H9 (cell line): Measurements from ENCODE around the gene TTLL9. TPM values are rescaled to one million over a fixed set of nuclear protein-coding genes. Genes with fewer than 3 reads are reported as not detected.

Source experiments
- DNase-seq: peaks from one replicate; pipeline ENCODE4 v3.0.0-alpha.2; 2017
- H2AFZ ChIP-seq: one replicate; pipeline ENCODE4 v1.6.1; 2013; ENCODE audit warnings: mild to moderate bottlenecking, low read length, control low read depth, moderate library complexity
- H2AK5ac ChIP-seq: 2 replicates; pipeline ENCODE4 v1.6.1; 2013; ENCODE audit warnings: low read length, control low read depth, mixed read lengths; ENCODE audit not compliant: insufficient read length
- H2BK120ac ChIP-seq: one replicate; pipeline ENCODE4 v1.6.1; 2013; ENCODE audit warnings: low read depth, mild to moderate bottlenecking, low read length, control low read depth, inconsistent platforms; ENCODE audit not compliant: poor library complexity, severe bottlenecking
- H2BK12ac ChIP-seq: 2 replicates; pipeline ENCODE4 v1.6.1; 2013; ENCODE audit warnings: low read length, control low read depth, mixed read lengths, low read depth; ENCODE audit not compliant: insufficient read length
- H2BK15ac ChIP-seq: 2 replicates; pipeline ENCODE4 v1.6.1; 2013; ENCODE audit warnings: low read depth, low read length, control low read depth
- H2BK20ac ChIP-seq: one replicate; pipeline ENCODE4 v1.6.1; 2013; ENCODE audit warnings: low read depth, mild to moderate bottlenecking, low read length, control low read depth, inconsistent platforms; ENCODE audit not compliant: poor library complexity, severe bottlenecking
- H2BK5ac ChIP-seq: 2 replicates; pipeline ENCODE4 v1.6.1; 2013; ENCODE audit warnings: low read length, control low read depth, mixed read lengths; ENCODE audit not compliant: insufficient read length
- H3K14ac ChIP-seq: 2 replicates; pipeline ENCODE4 v1.6.1; 2013; ENCODE audit warnings: low read length, control low read depth; ENCODE audit not compliant: insufficient read depth
- H3K18ac ChIP-seq: 2 replicates; pipeline ENCODE4 v1.6.1; 2013; ENCODE audit warnings: low read depth, mild to moderate bottlenecking, mixed read lengths, low read length, control low read depth; ENCODE audit not compliant: insufficient read length
- H3K23ac ChIP-seq: 2 replicates; pipeline ENCODE4 v1.6.1; 2013; ENCODE audit warnings: low read length, control low read depth, mixed read lengths, low read depth; ENCODE audit not compliant: insufficient read length
- H3K23me2 ChIP-seq: 2 replicates; pipeline ENCODE4 v1.6.1; 2013; ENCODE audit warnings: low read depth, mild to moderate bottlenecking, mixed read lengths, low read length, control low read depth; ENCODE audit not compliant: insufficient read length, poor library complexity, severe bottlenecking
- H3K27ac ChIP-seq: 2 replicates; pipeline ENCODE4 v1.5.1; 2013; ENCODE audit warnings: low read length, control low read depth, mixed read lengths, low read depth; ENCODE audit not compliant: insufficient read length
- H3K27me3 ChIP-seq: 2 replicates; pipeline ENCODE4 v1.6.1; 2013; ENCODE audit warnings: low read length, control low read depth, inconsistent platforms; ENCODE audit not compliant: insufficient read depth
- H3K4ac ChIP-seq: 2 replicates; pipeline ENCODE4 v1.6.1; 2013; ENCODE audit warnings: low read depth, mild to moderate bottlenecking, control low read depth, inconsistent platforms, low read length, moderate library complexity
- H3K4me1 ChIP-seq: 2 replicates; pipeline ENCODE4 v1.6.1; 2013; ENCODE audit warnings: low read length, control low read depth, inconsistent platforms; ENCODE audit not compliant: insufficient read depth
- H3K4me2 ChIP-seq: 2 replicates; pipeline ENCODE4 v1.6.1; 2013; ENCODE audit warnings: low read length, control low read depth, mixed read lengths; ENCODE audit not compliant: insufficient read length, insufficient read depth
- H3K56ac ChIP-seq: 2 replicates; pipeline ENCODE4 v1.6.1; 2013; ENCODE audit warnings: low read depth, mild to moderate bottlenecking, mixed read lengths, low read length, control low read depth; ENCODE audit not compliant: insufficient read length
- H3K79me1 ChIP-seq: 2 replicates; pipeline ENCODE4 v1.6.1; 2013; ENCODE audit warnings: low read depth, mild to moderate bottlenecking, moderate library complexity, low read length, control low read depth, inconsistent platforms; ENCODE audit not compliant: insufficient read depth, poor library complexity, severe bottlenecking
- H3K79me2 ChIP-seq: 2 replicates; pipeline ENCODE4 v1.6.1; 2013; ENCODE audit warnings: low read length, control low read depth, inconsistent platforms; ENCODE audit not compliant: insufficient read depth
- H3K9ac ChIP-seq: 2 replicates; pipeline ENCODE4 v1.6.1; 2013; ENCODE audit warnings: low read length, control low read depth, mixed read lengths; ENCODE audit not compliant: insufficient read length; ENCODE audit errors: extremely low read depth
- H3K9me3 ChIP-seq: one replicate; pipeline ENCODE4 v1.6.1; 2013; ENCODE audit warnings: low read depth, low read length, inconsistent platforms; ENCODE audit not compliant: control insufficient read depth
- H3T11ph ChIP-seq: one replicate; pipeline ENCODE4 v1.6.1; 2013; ENCODE audit warnings: mild to moderate bottlenecking, low read length, control low read depth, inconsistent platforms
- H4K20me1 ChIP-seq: one replicate; pipeline ENCODE4 v1.6.1; 2013; ENCODE audit not compliant: control insufficient read depth, insufficient read length, insufficient read depth
- H4K5ac ChIP-seq: 2 replicates; pipeline ENCODE4 v1.6.1; 2013; ENCODE audit warnings: low read depth, mild to moderate bottlenecking, mixed read lengths, low read length, control low read depth; ENCODE audit not compliant: insufficient read length
- H4K8ac ChIP-seq: replicated peaks from 2 replicates; pipeline ENCODE4 v1.6.1; 2013; ENCODE audit warnings: low read length, control low read depth, mixed read lengths, low read depth; ENCODE audit not compliant: insufficient read length
- H4K91ac ChIP-seq: 2 replicates; pipeline ENCODE4 v1.6.1; 2013; ENCODE audit warnings: low read depth, mild to moderate bottlenecking, moderate library complexity, mixed read lengths, low read length, control low read depth; ENCODE audit not compliant: insufficient read length
- H3K27ac Mint-ChIP-seq, 3 experiments: 2 replicates in 2 of 3; 3 replicates in 1 of 3; pipeline ENCODE4 v1.8.0; 2020 to 2021; ENCODE audit warnings: mixed read lengths in 3 of 3, mild to moderate bottlenecking in 1 of 3, moderate library complexity in 1 of 3
- H3K27me3 Mint-ChIP-seq: 2 replicates; pipeline ENCODE4 v1.8.0; 2021; ENCODE audit warnings: low read depth, mild to moderate bottlenecking, moderate library complexity, mixed read lengths
- H3K36me3 Mint-ChIP-seq, 3 experiments: 2 replicates in 2 of 3; 3 replicates in 1 of 3; pipeline ENCODE4 v1.8.0; 2020 to 2021; ENCODE audit warnings: low read depth in 3 of 3, mixed read lengths in 3 of 3; ENCODE audit not compliant: insufficient read depth in 1 of 3
- H3K4me1 Mint-ChIP-seq, 2 experiments: 2 replicates each; pipeline ENCODE4 v1.8.0; 2020; ENCODE audit warnings: mixed read lengths in 2 of 2
- H3K4me3 Mint-ChIP-seq, 2 experiments: 2 replicates in 1 of 2; 3 replicates in 1 of 2; pipeline ENCODE4 v1.8.0; 2020 to 2021; ENCODE audit warnings: mild to moderate bottlenecking in 2 of 2, mixed read lengths in 2 of 2, moderate library complexity in 1 of 2
- H3K9me3 Mint-ChIP-seq, 2 experiments: 2 replicates in 1 of 2; 3 replicates in 1 of 2; pipeline ENCODE4 v1.8.0; 2020; ENCODE audit warnings: mild to moderate bottlenecking in 2 of 2, mixed read lengths in 2 of 2, moderate library complexity in 1 of 2
- CTCF ChIP-seq: fragments of 200-600 bp; sonication (generic); conservative IDR thresholded peaks from 3 replicates; pipeline ENCODE4 v1.8.0; 2021; ENCODE audit warnings: antibody characterized with exemption, mild to moderate bottlenecking
- WGBS: extraction: QIAGEN DNeasy Blood & Tissue Kit; methylation state at CpG from one replicate; pipeline ENCODE4 v1.1.7; 2013; ENCODE audit warnings: missing lambda C conversion rate, low lambda C conversion rate, mixed read lengths; ENCODE audit not compliant: insufficient read length; ENCODE audit errors: extremely low coverage; 5-methylcytosine and 5-hydroxymethylcytosine counted together
- total RNA-seq: library from RNA; stranded (reverse); gene quantifications from 2 replicates; pipeline ENCODE4 v1.2.1, GENCODE V29; 2021

The TTLL9 gene
- total RNA-seq, 1 experiment from 2014 or later: 0.20 TPM

- no peak overlapping the region for H3K4me2 ChIP-seq
- Mint-ChIP-seq H3K36me3 (no peaks in the 10 kb centered on the region), H3K9me3 (no peaks in the 10 kb centered on the region), H3K4me1 (peaks cover 25 to 27% of the 10 kb centered on the region in 2 experiments), H3K4me3 (no peak overlapping the region), H3K27me3 (peaks cover 43% of the 10 kb centered on the region), H3K27ac (no peak overlapping the region)
- no peak overlapping the region for H4K8ac ChIP-seq
- no peak overlapping the region for H3K9ac ChIP-seq
- no peaks in the 10 kb centered on the region for H3K79me2 ChIP-seq
- no peak overlapping the region for H3K14ac ChIP-seq
- no peaks in the 10 kb centered on the region for H3K27me3 ChIP-seq
- H2AK5ac ChIP-seq: no peak overlapping the region
- H3K9me3 ChIP-seq: no peaks in the 10 kb centered on the region
- H2BK120ac ChIP-seq: no peak overlapping the region
- no peaks in the 10 kb centered on the region for H4K20me1 ChIP-seq
- no peaks in the 10 kb centered on the region for H3K4me1 ChIP-seq
- no peak overlapping the region for H3K56ac ChIP-seq
- no peak overlapping the region for H2BK20ac ChIP-seq
- H3K23ac ChIP-seq: no peak overlapping the region
- no peak overlapping the region for H4K91ac ChIP-seq
- H3T11ph ChIP-seq: no peak overlapping the region
- no peaks in the 10 kb centered on the region for H3K79me1 ChIP-seq
- H2BK5ac ChIP-seq: no peak overlapping the region
- H2AFZ ChIP-seq: no peak overlapping the region
- H3K23me2 ChIP-seq: no peaks in the 10 kb centered on the region
- H2BK12ac ChIP-seq: no peak overlapping the region
- TF ChIP-seq CTCF: peak; percentile 22; the same call in 2 of the 3 replicates
- no CpG with 5 or more reads among the region's 3 CpGs for WGBS
- no peak overlapping the region for H4K5ac ChIP-seq
- no peak overlapping the region for H3K18ac ChIP-seq
- H3K27ac ChIP-seq: no peak overlapping the region
- no peak overlapping the region for H2BK15ac ChIP-seq
- no peak overlapping the region for H3K4ac ChIP-seq
- DNase-seq: no peak
Observed at GRCh38 chr20:31846793-31847138, 23.7 kb upstream of the TTLL9 start.
